GM18870 (cell line): ENCODE results near the gene SYT9.
"Not testable (repeated sequence)": the region's sequence is repeated elsewhere in the genome, so short reads cannot be mapped to it uniquely, and the experiment has no call there.

Source experiments
- ATAC-seq: cut with Tn5 transposase; IDR thresholded peaks from one replicate; pipeline ENCODE4 v1.9.1; 2021; ENCODE audit warnings: moderate library complexity; ENCODE audit not compliant: unreplicated experiment

Gene SYT9

GRCh38 chr11:7498193-7498592 is 246.5 kb downstream of the SYT9 start:
- no peak for ATAC-seq

DNA sequence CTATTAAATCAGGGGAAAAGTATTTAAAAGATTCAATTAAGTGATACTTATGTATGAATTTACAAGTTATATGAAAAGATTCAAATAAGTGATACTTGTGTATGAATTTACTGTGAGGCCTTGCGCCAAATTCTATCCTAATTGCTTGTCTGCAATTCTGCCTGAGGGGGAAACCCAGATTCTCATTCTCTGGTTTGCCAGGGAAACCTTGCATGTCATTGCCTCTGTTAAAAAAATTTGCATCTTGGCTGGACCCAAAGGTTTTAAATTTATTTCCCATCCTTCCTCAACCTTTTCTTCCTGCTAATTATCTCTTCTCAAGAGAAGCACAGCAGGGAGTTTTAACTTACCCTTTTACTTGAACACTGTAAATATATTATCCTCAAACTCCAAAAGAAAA is 247.4 kb downstream of the SYT9 start:
- no peak for ATAC-seq

DNA sequence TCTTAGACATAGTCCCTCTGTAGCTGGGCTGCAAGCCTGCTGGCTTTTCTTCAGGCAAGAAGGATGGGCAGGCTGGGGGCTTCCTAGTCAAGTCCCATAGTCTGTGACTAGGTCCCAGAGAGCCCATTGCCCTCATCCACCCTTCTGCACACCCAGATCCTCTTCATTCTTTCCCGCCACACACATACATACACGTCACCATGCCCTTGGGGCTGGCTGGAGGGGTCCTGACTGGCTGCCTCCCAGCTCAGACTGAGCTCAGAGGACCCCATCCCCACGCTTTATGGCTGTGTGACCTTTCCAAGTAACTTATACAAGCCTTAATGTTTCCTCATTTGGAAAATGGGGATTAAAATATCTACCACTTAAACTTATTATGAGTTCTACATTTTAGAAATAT is 248.5 kb downstream of the SYT9 start:
- ATAC-seq: no peak

GRCh38 chr11:7501251-7501650 is 249.5 kb downstream of the SYT9 start:
- ATAC-seq: no peak

- ATAC-seq: no peak
Observed at GRCh38 chr11:7501894-7502293, 250.2 kb downstream of the SYT9 start.

GRCh38 chr11:7506243-7506642 is 254.5 kb downstream of the SYT9 start:
- no peak for ATAC-seq

- ATAC-seq: no peak
Observed at GRCh38 chr11:7508087-7508486, 256.4 kb downstream of the SYT9 start.

- ATAC-seq: no peak
Observed at GRCh38 chr11:7509966-7510365, 258.3 kb downstream of the SYT9 start.

GRCh38 chr11:7511401-7511800 is 259.7 kb downstream of the SYT9 start:
- ATAC-seq: no peak

GRCh38 chr11:7512525-7513233 is 261.0 kb downstream of the SYT9 start:
- peak; percentile 75 for ATAC-seq

DNA sequence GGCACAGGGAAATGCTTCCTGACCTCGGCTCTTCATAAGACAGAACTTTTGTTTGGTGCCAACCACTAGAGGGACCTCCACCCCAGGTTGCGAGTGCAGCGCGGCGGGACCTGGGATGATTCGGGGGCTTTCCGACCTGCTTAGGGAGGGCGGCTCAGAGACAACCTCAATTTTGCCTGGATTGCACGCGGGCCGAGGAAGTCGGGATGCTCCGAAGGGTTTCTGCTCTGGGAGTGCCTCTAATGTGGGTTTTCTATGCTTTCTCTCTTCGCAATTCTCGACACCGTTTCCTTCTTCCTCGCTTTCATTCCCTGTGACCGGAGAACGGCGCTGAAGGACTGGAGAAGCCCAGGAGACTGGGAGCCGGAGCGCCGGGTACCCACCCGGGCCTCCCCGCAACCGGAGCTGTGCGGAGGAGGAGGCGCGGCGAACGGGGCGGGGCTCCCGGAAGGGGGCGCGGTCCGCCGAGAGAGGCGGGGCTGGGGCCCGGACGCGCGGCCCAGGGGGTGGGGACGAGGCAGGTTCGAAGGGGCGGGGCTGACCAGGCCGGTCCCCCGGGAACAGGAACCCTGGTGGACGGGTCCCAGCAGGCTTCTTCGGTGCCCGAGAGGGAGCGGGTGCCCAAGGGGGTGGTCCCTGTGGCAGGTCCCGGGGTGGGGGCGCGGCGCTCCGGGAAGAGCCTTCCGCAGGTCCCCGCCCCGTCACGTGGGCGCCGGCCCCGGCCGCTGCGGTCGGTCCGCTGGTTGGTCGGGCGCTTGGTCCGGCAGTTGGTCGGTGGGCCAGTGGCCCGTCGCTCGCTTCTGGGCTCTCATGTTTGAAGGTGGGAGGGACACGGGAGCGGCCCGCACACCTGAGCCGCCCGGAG is 261.8 kb downstream of the SYT9 start, which contains the start of gene PPFIBP2:
Gene PPFIBP2, plus strand, starts transcription at position 766 of the 865 bp plus-strand sequence. CDS start 35,477 bp downstream, outside the sequence.
- ATAC-seq: peak; percentile 41

- peak; percentile 14 for ATAC-seq
Observed at GRCh38 chr11:7514099-7514591, 262.4 kb downstream of the SYT9 start.

DNA sequence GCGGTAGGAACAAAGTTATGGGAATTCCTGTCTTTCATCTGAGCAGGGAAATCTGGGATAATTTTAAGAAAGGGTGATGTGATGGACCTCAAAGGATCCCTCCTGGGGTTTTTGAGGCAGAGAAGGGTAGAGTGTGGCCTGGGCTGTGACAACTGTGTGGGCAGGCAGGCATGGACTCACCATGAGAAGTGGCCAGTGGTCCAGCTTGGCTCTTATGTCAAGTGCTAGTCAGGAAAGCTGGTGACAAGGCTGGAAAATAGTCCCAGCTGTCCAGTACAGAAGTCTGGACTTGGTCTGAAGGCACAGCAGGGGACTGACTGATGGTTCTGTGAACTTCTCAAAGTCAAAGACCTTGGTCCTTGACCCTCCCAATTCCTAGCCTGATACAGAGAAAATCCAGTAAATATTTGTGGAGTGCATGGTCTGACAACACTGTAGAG is 263.8 kb downstream of the SYT9 start:
- ATAC-seq: no peak

- no peak for ATAC-seq
Observed at GRCh38 chr11:7516475-7516874, 264.8 kb downstream of the SYT9 start.

- not testable (repeated sequence) for ATAC-seq
Observed at GRCh38 chr11:7517743-7518142, 266.0 kb downstream of the SYT9 start.
